ENCODE results near the gene NELL2. TPM values are rescaled to one million over a fixed set of nuclear protein-coding genes. Genes with fewer than 3 reads are reported as not detected.
"Not testable (repeated sequence)": the region's sequence is repeated elsewhere in the genome, so short reads cannot be mapped to it uniquely, and the experiment has no call there.

Gene NELL2
- 1.7 TPM for total RNA-seq (ENCODE audit: unreplicated experiment)
- long read RNA-seq, partial matches to known transcripts = 0 of 1 reads
- long read RNA-seq, other reads (novel, unspliced or antisense) = 1 of 1 reads

GRCh38 chr12:44875954-44876543 lies at the start of gene NELL2:
Gene NELL2, minus strand, starts transcription at chr12:44876315. Its CDS starts 446 bp downstream, at chr12:44875869.
- no peaks in the 10 kb centered on the region for H3K36me3 Mint-ChIP-seq (ENCODE audit: low read depth, unreplicated experiment)
- H3K4me3 Mint-ChIP-seq (ENCODE audit: unreplicated experiment) = peak within 1 kb of the TSS; percentile 93
- no peaks in the 10 kb centered on the region for H3K4me1 Mint-ChIP-seq (ENCODE audit: unreplicated experiment)
- no peak within 1 kb of the TSS for H3K27ac Mint-ChIP-seq (ENCODE audit: unreplicated experiment)
- no peak for TF ChIP-seq CTCF (IDR thresholded peaks at IDR 0.05; ENCODE audit: unreplicated experiment)
- peak; percentile 52 for DNase-seq (ENCODE audit: low spot score)
- H3K9me3 Mint-ChIP-seq (ENCODE audit: unreplicated experiment) = no peaks in the 10 kb centered on the region
- H3K27me3 Mint-ChIP-seq (ENCODE audit: unreplicated experiment) = peaks cover 6% of the 10 kb centered on the region

GRCh38 chr12:44921736-44922135 lies 45.6 kb upstream of the NELL2 start:
- H3K4me1 Mint-ChIP-seq (ENCODE audit: unreplicated experiment) = no peaks in the 10 kb centered on the region
- no peaks in the 10 kb centered on the region for H3K36me3 Mint-ChIP-seq (ENCODE audit: low read depth, unreplicated experiment)
- no peaks in the 10 kb centered on the region for H3K27me3 Mint-ChIP-seq (ENCODE audit: unreplicated experiment)
- H3K27ac Mint-ChIP-seq (ENCODE audit: unreplicated experiment) = no peak overlapping the region
- H3K9me3 Mint-ChIP-seq (ENCODE audit: unreplicated experiment) = no peaks in the 10 kb centered on the region
- DNase-seq (ENCODE audit: low spot score) = no peak
- no peak overlapping the region for H3K4me3 Mint-ChIP-seq (ENCODE audit: unreplicated experiment)
- no peak for TF ChIP-seq CTCF (IDR thresholded peaks at IDR 0.05; ENCODE audit: unreplicated experiment)

- H3K9me3 Mint-ChIP-seq (ENCODE audit: unreplicated experiment) = no peaks in the 10 kb centered on the region
- no peaks in the 10 kb centered on the region for H3K27me3 Mint-ChIP-seq (ENCODE audit: unreplicated experiment)
- no peaks in the 10 kb centered on the region for H3K36me3 Mint-ChIP-seq (ENCODE audit: low read depth, unreplicated experiment)
- no peak for TF ChIP-seq CTCF (IDR thresholded peaks at IDR 0.05; ENCODE audit: unreplicated experiment)
- H3K4me3 Mint-ChIP-seq (ENCODE audit: unreplicated experiment) = no peak overlapping the region
- H3K4me1 Mint-ChIP-seq (ENCODE audit: unreplicated experiment) = no peaks in the 10 kb centered on the region
- H3K27ac Mint-ChIP-seq (ENCODE audit: unreplicated experiment) = no peak overlapping the region
- no peak for DNase-seq (ENCODE audit: low spot score)
These were observed 41.0 kb upstream of the NELL2 start for GRCh38 chr12:44917141-44917540.

GRCh38 chr12:44915958-44916357 lies 39.8 kb upstream of the NELL2 start:
- Mint-ChIP-seq H3K4me3 (ENCODE audit: unreplicated experiment) (no peak overlapping the region), H3K4me1 (ENCODE audit: unreplicated experiment) (no peaks in the 10 kb centered on the region), H3K36me3 (ENCODE audit: low read depth, unreplicated experiment) (no peaks in the 10 kb centered on the region), H3K27ac (ENCODE audit: unreplicated experiment) (no peak overlapping the region), H3K27me3 (ENCODE audit: unreplicated experiment) (no peaks in the 10 kb centered on the region), H3K9me3 (ENCODE audit: unreplicated experiment) (no peaks in the 10 kb centered on the region)
- no peak for DNase-seq (ENCODE audit: low spot score)
- no peak for TF ChIP-seq CTCF (IDR thresholded peaks at IDR 0.05; ENCODE audit: unreplicated experiment)

GRCh38 chr12:44904321-44904720 lies 28.2 kb upstream of the NELL2 start:
- Mint-ChIP-seq H3K4me1 (ENCODE audit: unreplicated experiment) (no peaks in the 10 kb centered on the region), H3K9me3 (ENCODE audit: unreplicated experiment) (no peaks in the 10 kb centered on the region), H3K27me3 (ENCODE audit: unreplicated experiment) (no peaks in the 10 kb centered on the region), H3K4me3 (ENCODE audit: unreplicated experiment) (no peak overlapping the region), H3K36me3 (ENCODE audit: low read depth, unreplicated experiment) (no peaks in the 10 kb centered on the region), H3K27ac (ENCODE audit: unreplicated experiment) (no peak overlapping the region)
- TF ChIP-seq CTCF (IDR thresholded peaks at IDR 0.05; ENCODE audit: unreplicated experiment) = no peak
- DNase-seq (ENCODE audit: low spot score) = no peak

- H3K4me1 Mint-ChIP-seq (ENCODE audit: unreplicated experiment); H3K36me3 Mint-ChIP-seq (ENCODE audit: low read depth, unreplicated experiment); H3K27ac Mint-ChIP-seq (ENCODE audit: unreplicated experiment); H3K4me3 Mint-ChIP-seq (ENCODE audit: unreplicated experiment); H3K9me3 Mint-ChIP-seq (ENCODE audit: unreplicated experiment); H3K27me3 Mint-ChIP-seq (ENCODE audit: unreplicated experiment); DNase-seq (ENCODE audit: low spot score): not testable (repeated sequence)
These were observed 22.0 kb upstream of the NELL2 start for GRCh38 chr12:44898108-44898507.

Data from endothelial cell (in vitro differentiated cells).